Inflammatory macrophage (primary cell): ENCODE measurements around the gene RP2.
A peak's percentile ranks its signal among the peaks of the same experiment; 100 is the strongest.

Experiments used
- DNase-seq, 2 donors: peaks; one replicate each; pipeline ENCODE4 v3.0.0-alpha.2; 2020 to 2022

RP2 gene

DNA sequence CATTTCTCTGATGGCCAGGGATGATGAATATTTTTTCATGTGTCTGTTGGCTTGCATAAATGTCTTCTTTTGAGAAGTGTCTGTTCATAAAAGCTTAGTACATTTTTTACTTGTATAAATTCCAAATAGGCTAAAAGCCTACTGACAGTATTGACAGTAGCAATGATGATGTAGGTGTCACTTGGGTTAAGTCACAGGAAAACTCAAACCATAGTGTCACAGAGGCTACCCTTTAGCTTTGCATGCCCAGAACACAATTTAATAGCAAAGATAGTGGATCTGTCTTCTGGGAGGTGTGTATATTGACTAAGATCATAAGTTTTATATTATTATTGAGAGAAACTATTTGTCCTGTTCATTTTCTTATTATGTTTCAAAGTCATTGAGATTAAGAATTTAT, 8.1 kb downstream of the RP2 start:
- DNase-seq, result no peak

DNA sequence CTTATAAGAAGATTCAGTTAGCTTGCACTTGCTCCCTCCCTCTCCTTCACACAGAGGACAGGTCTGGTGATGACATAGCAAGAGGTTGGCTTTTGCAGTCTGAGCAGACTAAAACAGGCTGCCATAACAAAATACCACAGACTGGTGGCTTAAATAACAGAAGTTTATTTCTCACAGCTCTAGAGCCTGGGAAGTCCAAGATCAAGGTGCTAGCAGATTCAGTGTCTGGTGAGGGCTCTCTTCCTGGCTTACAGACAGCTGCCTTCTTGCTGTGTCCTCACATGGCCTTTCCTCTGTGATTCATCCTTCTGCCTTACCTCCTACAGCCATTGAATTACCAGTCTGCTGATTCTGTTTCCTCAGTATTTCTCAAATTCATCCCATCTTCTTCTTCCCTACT, 13.1 kb downstream of the RP2 start:
- peak; percentile 35 to 57 for DNase-seq

DNA sequence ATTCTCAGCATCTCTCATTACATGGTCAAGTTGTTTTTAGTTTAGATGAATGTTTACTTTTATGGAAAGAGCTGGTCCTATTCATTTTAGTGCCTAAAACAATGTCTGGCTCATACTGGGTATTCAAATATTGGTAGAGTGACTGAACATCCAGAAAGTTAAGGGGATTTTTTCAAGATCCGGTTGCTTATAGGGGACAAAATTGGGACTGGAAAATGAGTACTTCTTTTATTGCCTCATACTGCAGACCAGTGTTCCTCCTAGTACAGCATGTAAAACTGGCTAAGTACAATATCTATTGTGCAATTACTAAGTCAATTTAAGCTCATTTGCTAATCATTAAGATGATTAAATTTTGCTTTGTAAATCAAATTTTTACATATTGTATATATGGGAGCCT, 13.9 kb downstream of the RP2 start:
- DNase-seq, result no peak

DNA sequence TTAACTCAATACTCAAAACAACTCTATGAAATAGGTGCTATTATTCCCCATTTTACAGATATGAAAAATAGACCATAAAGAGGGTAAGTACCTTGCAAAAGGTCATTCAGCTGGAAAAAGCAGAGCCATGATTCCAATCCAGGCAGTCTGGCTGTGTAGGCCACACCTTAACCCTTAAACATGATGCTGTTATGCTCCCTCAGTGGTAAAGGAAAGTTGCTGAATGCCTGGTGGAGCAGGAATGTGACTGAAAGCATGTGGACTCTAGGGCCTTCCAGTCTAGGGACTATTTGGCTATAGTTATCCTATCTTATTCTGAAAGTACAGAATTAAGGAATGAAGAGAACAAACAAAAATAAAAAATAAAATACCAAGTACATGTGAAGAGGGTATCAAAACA, 19.6 kb downstream of the RP2 start:
- DNase-seq, result no peak

DNA sequence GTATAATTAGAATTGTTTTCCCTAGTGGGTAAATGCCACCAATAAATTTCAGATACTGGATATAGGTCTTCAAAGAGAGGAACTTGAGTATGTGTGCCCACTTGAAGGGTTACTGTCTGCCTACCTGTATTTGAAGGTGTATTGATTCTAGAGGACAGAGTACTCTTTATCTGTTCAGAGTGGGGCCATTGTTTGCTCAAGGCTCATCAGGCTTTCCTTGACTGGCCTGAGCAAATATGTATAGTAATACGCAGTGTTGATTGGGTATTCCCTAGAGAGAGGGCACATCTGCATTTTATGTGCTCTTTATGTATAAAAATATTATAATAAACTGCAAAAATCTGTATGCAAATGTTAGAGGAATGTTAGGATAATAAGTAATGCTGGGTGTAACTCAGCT, 23.7 kb downstream of the RP2 start:
- DNase-seq, result no peak

DNA sequence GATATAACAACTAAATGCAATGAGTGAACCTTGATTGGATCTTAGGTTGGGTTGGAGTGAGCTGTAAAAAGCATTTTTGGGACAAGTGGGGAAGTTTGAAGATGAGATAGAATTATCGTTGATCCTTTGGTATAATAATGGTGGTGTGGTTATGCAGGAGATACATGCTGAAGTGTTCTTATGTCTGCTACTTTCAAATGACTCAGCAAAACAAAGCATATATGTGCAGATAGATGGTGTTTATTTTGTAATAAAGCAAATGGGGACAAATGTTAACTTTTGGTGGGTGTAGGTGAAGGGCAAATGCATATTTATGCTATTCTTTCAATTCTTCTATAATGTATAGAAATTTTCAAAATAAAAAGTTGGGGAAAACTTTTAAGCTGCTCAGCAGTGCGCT, 26.2 kb downstream of the RP2 start:
- no peak for DNase-seq

DNA sequence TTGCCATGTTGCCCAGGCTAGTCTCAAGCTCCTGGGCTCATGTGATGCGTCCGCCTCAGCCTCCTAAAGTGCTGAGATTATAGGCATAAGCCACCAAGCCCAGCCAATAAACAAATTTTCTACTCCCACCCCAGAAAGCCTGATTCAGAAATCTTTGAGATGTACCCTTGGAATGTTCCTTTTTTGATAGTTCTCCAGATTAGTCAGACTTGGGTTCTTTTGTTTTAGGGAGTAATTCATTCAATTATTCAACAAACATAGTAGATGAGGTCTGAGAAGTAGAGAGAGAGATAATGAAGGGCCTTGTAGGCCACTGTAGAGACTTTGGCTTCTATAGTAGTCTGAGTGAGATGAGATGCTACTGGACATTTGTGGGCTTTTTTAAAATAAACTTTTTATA, 27.8 kb downstream of the RP2 start:
- no peak for DNase-seq

DNA sequence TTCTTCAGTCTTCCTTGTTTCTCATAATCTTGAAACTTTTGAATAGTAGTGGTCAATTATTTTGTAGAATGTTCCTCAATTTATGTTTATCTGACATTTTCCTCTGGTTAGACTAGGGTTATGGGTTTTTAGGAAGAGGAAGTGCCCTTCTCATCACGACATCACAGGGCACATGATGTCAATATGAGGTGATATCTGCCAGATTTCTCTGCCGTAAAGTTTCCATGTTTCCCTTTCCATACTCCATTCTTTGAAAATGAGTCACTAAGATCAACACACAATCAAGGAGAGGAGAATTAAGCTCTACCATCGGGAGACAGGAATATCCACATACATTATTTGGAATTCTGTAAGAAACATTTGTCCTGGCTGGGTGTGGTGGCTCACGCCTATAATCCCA, 28.4 kb downstream of the RP2 start:
- DNase-seq, result peak; percentile 55 to 71

DNA sequence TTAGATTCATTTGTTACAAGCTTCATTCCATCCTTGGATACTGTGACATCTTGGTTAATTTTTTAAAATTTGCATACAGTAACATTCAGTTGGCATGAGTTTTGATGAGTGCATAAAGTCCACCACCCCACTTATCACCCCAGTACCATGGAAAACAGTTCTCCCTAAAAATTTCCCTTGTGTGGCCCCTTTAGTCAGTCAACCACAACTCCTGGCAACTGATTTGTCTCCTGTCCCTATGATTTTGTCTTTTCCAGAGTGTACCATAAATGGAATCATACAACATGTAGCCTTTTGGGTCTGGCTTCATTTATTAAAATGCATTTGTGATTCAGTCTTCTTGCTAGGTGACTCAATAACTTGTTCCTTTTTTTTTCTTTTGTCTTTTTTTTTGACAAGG, 29.9 kb downstream of the RP2 start:
- DNase-seq, result no peak

DNA sequence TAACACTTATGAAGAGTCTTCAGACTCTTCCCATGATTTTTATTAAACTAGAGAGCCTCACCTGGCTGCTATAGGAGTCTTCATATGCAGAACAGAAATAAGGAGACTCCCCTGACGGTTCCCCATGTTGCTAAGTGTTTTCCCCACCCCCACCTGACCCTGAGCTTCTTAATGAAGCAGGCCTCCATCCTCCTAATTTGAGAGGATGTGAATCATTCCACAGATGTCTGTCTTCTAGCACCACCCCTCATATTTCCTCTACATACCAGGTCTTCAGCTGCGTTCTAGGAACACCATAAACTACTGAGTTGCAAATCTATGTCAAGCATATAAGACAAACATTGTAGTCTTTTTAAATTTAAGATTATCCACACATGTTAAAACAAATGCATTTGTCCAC, 36.9 kb downstream of the RP2 start:
- no peak for DNase-seq

DNA sequence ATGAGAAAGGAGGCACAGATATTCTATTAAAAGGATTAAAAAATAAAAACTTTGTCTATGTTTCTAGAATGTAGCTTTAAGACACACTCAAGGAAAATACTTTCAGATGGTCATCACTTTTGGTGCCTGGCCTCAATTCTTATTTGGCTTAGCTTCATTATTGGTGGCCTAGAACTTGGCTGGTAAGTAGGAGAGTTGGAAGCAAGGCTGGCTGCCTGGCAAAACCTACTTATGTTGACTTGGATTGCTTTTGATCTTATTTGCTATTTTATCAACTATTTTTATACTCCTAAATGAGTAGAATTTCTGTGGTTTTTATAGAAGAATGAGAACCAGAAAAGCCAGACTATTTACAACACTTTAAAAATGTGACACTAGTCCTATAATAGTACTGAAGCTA, 40.1 kb downstream of the RP2 start:
- DNase-seq, result no peak

DNA sequence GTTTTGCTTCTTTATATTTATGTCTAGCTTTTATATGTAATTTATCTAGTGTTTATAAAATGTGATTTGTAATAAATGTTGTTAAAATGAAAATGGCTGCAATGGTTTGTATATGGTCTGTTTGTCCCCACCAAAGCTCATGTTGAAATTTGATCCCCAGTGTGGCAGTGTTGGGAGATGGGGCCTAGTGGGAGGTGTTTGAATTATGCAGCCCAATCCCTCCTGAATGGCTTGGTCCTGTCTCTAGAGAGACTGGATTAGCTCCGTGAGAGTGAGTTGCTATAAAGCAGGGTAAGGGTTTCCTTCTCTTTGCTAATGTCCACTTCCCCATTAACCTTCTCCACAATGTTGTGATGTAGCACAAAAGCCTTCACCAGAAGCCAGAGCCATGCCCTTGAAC, 45.4 kb downstream of the RP2 start:
- no peak for DNase-seq

DNA sequence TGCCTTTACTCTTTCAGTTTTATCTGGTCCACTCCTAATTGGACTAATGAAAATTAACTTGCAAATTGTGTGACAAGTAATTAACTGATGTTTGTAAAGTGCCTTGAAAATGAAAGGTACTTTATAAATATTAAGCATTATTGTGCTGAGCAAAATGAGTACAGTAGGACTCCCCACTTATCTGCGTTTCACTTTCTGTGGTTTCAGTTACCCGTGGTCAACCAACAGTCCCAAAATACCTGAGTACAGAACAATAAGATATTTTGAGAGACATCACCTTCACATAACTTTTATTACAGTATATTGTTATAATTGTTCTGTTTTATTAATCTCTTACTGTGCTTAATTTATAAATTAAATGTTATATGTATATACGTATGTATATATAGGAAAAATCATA, 48.0 kb downstream of the RP2 start:
- no peak for DNase-seq

DNA sequence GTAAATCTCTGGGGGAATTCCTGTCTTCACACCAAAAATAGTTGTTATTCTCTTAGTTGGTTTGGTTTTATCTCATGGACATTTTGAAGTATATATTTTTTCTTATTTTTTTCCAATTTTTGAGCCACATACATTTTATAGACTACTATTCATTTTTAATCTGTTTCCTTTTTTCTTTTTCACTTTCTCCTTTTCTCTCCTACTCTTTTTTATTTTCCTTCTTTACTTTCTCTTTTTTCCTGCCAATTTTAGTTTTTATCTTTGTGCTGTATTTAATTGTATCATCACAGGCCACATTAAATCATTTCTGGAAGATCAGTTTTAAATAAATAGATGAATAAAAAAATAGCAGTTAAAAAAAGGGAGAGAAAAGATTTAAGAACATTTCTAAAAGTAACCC, 61.4 kb downstream of the RP2 start:
- no peak for DNase-seq

DNA sequence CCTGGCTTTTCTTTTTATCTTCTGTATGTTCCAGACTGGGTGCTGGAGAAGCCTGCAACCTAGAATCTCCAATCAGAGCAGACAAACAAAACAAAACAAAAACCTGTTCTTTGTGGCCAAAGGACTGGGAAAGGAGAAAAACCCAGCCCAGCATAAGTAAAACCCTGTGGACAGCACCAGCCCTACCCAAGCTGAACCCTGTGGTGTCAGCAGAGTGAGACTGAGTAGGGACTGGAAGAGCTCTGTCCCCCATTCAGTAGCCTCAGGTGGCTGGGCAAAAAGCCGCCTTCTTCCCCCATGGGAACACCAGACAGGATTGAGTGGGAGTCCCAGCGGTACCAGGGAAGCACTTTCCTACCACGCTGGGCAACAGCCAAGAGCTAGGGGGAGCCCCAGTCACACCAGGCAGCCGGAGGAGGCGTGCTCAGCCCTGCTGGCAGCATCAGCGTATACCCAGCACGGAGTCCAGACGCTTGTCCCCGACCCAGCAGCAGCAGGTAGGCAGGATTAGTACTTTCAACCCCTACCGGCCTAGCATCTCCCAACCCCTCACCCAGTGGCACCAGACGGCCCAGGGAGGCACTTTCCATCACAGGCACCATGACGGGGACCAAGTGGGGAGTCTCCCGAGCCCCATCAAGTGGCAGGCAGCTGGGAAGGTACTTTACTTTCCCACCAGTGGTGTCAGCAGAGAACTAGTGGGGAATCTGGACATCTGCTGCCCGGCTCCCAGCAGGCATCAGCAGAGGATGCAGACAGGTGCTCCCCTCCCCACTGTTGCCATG, 66.8 kb downstream of the RP2 start:
- peak; percentile 46 to 65 for DNase-seq

DNA sequence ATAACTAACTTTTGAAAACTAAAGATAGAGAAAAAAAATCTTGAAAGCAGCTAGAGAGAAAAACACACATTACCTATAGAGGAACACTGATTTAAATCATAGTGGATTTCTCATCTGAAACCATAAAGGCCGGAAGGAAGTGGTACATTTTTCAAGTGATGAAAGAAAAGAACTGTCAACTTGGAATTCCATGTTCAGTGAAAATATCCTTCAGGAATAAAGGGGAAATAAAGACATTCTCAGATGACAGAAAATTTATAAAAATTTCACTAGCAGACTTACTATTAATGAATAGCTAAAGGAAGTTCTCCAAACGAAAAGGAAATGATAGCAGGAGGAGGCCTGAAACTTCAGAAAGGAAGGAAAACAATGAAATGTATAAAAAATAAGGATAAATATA, 67.8 kb downstream of the RP2 start:
- DNase-seq, result no peak

DNA sequence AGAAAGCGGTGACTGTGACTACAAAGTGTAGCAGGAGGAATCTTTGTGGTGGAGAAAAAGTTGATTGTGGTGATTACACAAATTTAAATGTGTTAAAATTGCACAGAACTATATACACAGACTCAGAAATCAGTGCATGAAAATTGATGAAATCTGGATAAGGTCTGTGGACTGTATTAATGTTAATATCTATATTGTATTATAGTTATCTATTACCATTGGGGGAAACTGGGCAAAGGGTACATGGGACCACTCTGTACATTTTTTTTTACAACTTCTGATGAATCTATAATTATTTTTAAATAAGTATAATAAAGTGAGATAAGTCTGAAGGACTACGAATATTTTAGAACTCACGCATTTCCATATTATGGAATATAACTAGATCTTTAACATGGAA, 73.6 kb downstream of the RP2 start:
- DNase-seq, result no peak

DNA sequence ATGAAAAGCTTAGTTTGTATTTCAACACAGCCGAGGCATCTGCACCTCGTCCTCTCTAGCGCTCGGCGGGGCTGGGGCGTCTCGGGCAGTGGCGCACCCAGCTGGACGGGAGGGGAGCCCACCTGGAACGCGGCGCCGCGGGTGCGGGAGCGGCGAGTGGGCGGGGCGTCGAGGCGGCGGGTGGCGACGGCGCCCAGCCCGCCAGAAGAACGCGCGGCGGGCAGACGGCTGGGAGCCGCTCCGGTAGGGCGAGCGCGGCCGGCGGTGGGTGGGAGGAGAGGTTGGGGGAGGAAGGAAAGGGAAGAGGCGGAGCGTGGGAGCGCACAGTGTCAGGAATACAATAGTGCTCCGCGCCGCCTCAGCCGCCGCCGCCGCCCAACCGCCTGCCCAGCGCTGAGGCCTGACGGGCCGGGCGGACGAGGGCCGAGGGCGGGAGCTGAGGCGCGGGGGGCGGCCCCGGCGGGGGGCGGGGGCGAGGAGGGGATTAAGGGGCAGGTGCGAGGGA, 75.3 kb downstream of the RP2 start, which contains the start of gene JADE3:
JADE3 (plus strand) TSS at position 324 of the 505 bp plus-strand sequence. CDS start 72,474 bp downstream, outside the sequence.
- DNase-seq, result peak in 1 of 2 donors; percentile 2

DNA sequence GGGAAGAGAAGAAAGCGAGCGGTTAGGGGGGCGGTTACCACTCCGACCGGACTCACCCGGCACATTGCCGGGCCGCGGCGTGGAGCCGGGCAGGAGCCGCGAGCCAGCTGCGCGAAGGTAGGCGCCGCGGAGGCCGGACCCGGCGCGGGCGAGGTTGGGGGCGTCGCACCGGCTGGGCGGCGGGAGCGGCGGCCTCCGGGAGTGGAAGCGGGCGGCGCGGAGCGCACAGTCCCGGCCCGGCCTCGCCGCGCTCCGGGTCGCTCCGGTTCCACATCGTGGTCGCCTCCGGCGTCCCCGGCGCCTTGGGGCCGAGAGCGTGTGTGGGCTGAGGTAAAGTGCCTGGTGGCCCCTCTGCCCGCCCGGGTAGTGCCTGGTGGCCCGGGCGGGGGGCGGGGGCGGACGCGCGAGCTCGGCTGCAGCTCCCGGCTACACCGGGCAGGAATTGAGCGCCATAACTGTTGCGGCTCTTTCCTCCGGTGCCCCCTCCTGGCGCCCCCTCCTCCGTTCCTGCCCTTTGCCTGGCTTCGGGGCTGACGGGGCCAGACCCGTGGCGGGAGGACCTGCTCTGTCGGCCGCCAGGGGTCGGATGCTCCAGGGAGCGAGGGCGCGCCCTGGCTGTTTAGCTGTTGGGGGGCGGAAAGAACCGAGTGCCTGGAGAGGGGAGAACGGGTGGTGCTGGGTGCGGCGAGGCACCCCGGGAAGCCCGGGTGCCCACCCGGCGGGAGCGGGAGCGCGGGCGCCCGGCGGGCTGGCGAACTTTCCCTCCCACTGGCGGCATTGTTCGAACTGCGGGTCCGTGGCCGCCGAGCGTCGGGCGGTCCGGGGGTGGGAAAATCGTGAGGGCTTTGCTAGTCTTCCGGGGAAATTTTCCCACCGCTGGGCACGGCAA, 76.0 kb downstream of the RP2 start:
- DNase-seq, result peak in 1 of 2 donors; percentile 19

DNA sequence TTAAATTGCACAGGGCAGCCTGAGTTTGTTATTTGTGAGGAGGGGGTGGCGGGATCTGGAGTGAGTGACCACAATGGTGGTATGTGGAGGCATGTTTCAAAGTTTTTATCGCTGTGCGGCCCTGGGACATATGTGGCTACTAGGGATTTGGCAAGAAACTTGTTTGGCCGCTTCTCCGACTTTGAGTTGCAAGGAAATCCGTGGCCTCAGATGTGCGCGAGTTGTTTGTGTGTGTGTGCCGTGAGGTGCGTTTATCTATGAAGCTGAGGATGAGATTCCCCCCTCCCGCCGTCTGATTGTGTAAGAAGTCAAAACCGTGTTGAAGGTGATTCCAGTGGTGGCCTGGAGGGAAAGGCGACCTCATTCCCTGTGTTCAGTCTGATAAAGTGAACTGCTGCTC, 76.8 kb downstream of the RP2 start:
- no peak for DNase-seq

DNA sequence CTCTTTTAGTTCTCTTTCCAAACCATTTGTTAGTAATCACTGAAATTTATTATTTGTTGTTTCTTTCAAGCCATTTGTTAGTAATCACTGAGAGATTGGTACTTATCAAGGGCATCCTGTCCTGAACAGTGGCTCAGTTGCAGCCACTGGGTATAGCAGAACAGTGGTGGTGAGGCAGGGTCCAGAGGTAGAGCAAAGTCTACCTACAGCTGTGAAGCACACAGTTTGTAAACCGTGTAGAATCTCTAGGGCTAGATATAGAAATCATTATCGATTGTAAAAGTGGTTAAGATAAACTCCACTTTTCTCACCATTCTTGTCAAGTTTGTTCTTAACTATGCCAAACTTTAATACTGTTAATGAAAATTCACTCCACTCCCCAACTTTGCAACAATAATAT, 79.4 kb downstream of the RP2 start:
- no peak for DNase-seq

DNA sequence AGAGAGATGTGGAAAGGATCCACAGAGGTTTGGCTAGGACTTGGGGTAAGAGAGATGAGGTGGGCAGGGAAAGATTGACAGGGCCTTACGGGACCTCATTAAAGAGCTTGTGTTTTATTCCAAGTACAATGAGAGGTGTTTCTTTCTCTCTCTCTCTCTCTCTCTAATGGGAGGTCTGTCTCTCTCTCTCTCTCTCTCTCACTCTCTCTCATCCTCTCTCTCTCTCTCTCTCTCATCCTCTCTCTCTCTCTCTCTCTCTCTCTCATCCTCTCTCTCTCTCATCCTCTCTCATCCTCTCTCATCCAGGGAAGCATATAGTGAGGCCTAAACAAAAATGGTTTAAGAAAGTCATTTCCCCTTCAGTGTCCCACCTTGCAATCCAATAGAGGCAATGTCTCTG, 80.8 kb downstream of the RP2 start:
- DNase-seq, result no peak

DNA sequence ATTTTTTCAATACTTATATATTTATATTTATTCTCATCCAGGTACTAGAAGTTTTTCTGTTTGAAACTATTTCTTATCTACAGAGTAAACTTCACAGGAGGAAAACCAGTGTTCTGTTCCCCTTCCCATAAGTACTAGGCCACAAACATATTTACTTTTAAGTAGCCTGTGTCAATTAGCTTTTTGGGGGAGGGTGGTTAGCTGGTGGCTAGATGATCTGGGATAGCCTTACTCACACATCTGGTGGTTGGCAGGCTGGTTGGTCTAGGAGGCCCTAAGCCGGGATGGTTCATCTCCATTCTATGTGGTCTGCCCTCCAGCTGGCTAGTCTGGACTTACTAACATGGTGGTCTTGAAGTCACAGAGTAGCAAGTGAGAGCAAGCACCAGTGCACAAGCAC, 81.6 kb downstream of the RP2 start:
- no peak for DNase-seq

DNA sequence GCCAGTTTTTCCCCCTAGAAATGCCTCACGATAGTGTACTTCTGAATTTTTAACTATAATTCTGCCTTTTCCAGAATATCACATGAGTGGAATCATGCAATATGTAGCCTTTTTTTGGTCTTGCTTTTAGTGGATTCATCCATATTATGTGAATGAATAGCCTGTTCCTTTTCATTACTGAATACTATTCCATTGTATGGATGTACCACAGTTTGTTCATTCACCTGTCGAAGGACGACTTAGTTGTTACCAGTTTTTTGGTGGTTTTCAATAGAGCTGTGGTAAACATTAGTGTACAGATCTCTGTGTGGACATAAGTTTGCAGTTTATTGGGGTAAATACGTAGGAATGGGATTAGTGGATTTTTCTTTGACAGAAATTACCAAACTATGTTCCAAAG, 83.4 kb downstream of the RP2 start:
- no peak for DNase-seq
